EH (cell line): ENCODE measurements around the gene DNPEP.
"Not testable (repeated sequence)": the region's sequence is repeated elsewhere in the genome, so short reads cannot be mapped to it uniquely, and the experiment has no call there.

Source experiments
- DNase-seq: peaks from one replicate; pipeline ENCODE4 v3.0.0-alpha.2; 2015; ENCODE audit warnings: low read depth

The DNPEP gene

GRCh38 chr2:219401606-219402005, 13.9 kb upstream of the DNPEP start:
- no peak for DNase-seq

DNA sequence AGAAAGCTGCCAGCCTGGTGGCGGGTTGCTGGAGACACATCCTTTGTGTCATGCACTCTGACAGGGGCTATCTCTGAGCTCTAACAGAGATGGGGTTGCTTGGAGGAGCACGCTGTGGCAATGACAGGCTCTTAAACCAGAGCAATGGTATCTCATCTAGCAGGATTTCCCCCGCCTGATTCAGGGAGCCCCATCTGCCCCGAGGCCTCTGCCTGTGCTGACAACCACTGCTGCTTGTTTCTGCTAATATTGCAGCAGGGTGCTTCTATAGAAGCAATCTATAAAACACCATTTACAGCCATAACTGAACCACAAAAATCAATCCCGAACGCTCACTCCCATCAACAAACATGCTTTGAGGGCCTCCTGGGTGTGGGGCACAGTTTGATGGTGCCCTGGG, 12.8 kb upstream of the DNPEP start:
- no peak for DNase-seq

GRCh38 chr2:219399716-219400478, 12.2 kb upstream of the DNPEP start:
- no peak for DNase-seq

DNA sequence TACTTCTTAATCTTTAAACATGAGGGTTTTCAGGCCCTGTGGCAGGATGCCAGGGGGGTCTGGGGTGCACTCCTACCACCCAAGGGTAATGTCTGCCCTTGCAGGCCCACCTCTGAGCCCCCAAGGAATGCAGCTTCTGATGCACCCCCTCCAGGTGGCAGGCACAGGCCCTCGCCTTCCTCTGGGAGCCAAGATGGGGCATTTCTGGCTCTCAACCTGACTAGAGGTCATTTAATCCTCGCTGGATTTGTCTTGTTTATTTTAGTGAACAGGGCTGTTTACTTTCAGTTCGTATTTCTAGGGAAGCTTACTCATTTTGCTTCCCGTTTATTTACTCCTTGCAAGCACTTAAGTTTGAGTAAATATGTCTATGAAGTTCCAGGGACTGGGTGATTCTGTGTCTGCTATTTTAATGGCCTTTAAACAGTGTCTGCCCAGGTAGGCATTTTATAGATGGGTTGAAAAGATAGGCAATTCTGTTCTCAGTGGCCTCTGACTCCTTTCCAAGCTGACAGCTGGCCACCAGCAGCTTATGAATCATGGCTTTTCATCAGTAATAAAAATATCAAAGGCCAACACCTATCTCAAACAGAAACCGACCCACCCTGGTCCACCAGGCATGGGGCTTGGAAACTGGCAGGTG, 11.1 kb upstream of the DNPEP start:
- DNase-seq: no peak

DNA sequence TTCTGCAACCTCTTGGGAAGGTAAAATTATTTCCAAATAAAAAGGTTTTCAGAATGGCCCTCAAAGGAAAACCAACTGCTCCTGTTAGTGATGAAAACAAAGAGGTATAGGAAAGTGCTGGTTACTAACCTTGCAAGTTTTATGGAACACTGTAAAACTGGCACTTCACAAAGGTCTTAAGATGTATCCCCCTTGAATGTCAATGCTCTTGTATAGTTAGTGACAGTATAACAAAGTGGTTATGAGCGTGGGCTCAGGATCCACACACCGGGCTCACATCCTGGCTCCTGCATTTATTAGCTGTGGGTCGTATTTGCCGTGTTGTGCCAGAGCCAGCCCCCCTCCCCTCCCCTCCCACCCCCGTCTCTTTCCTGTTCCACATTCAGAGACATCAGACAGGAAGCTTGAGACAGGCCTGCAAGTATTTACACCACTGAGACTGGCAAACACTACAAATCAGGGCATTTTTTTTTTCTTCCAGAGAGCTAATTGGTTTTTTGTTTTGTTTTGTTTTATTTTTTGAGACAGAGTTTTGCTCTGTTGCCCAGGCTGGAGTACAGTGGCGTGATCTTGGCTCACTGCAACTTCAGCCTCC, 9.2 kb upstream of the DNPEP start:
- no peak for DNase-seq

- no peak for DNase-seq
These were observed 7.9 kb upstream of the DNPEP start for GRCh38 chr2:219395609-219396008.

DNA sequence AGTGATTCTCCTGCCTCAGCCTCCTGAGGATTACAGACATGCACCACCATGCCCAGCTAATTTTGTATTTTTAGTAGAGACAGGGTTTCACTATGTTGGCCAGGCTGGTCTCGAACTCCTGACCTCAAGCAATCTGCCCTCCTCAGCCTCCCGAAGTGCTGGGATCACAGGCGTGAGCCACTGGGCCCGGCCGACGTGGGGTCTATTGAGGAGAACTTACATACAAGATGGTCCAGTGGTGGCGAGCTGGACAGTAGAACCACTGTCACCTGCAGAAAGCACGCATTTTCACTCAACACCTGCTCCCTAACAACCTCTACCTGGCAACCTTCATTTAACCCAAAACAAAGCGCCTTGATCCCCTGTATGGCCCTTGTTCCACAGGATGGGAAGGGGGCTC, 7.3 kb upstream of the DNPEP start:
- not testable (repeated sequence) for DNase-seq

DNA sequence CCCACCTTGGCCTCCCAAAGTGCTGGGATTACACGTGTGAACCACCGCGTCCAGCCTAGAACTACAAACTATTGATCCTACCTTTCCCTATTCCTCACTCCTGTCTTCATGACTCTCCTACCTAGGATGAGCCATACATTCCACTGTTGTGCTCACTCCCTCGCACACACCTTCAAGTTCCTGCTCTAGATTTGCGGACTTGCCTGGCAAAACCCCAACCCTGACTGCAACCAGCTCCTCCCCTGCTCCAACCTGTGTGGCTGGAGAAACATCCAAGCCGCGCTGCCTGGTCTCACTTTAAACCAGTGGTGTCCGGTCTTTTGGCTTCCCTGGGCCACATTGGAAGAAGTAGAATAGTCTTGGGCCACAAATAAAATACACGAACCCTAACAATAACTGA, 5.0 kb upstream of the DNPEP start:
- DNase-seq: no peak

DNA sequence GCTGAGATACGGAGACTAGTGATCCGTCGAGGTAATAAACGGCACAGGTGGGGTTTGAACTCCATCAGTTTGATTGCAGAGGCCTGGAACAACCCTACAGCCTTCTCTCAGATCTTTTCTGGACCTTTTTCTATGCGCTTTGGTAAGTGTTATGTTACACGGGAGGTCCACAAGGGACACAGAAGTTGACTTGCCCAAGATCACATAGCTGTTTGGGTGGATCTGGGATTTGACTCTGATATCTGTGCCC, 1.1 kb upstream of the DNPEP start:
- no peak for DNase-seq

GRCh38 chr2:219388121-219388906, 602 bp upstream of the DNPEP start:
- peak; percentile 96 for DNase-seq

GRCh38 chr2:219386532-219387280, 1.0 kb downstream of the DNPEP start:
- peak; percentile 27 for DNase-seq

- no peak for DNase-seq
These were observed 1.7 kb downstream of the DNPEP start for GRCh38 chr2:219385958-219386520.

DNA sequence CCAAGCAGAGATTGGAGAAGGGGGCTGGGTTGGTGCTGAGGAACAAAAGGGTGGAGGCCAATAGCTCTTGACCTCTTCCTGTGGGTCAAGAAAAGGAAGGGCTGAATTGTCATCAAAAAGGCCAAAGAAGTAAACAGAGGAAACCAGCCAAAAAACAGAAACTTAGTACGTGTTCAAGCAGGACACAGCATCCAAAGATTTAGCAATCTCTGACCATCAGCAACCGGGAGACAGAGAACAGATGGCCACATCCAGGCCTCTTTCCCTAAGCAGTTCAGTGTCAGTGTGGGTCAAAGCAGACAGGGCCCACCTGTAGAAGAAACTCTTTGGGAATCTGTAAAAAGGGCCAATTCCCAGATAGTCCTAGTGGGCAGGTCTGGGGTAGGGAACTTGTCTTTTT, 2.9 kb downstream of the DNPEP start:
- no peak for DNase-seq

GRCh38 chr2:219384083-219384713, 3.5 kb downstream of the DNPEP start:
- no peak for DNase-seq

GRCh38 chr2:219381448-219381847, 6.3 kb downstream of the DNPEP start:
- DNase-seq: no peak

- no peak for DNase-seq
These were observed 6.8 kb downstream of the DNPEP start for GRCh38 chr2:219380926-219381325.

DNA sequence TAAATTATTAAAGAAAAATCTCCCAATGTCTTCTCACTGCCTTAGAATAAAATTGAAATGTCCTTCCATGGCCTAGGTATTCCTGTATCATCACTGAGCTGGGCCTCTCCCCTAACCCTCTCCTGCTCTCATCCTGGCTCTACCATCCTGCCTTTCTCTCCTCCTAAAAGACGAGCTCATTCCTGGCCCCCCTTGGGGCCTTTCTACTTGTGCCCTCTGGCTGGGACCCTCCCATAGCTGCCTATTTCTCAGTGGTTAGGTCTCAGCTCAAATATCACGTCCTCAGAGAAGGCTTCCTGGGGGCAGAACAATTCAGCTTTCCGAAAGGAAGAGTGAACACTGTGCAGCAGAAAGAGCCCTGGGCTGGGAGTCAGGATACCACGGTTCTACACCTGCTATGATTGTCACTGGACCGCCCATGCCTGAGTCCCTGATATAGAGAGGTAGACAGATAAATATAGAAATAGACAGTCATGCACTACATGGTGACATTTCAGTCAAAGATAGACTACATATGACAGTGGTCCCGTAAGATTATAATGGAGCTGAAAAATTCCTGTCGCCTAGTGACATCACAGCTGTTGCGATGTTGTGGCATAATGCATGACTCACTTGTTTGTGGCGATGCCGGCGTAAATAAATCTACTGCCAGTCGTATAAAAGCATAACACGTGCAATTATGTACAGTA, 9.4 kb downstream of the DNPEP start:
- DNase-seq: no peak

- peak; percentile 75 for DNase-seq
These were observed 18.3 kb downstream of the DNPEP start for GRCh38 chr2:219369447-219369861.

- DNase-seq: peak; percentile 99
These were observed 19.0 kb downstream of the DNPEP start for GRCh38 chr2:219368690-219369191.

DNA sequence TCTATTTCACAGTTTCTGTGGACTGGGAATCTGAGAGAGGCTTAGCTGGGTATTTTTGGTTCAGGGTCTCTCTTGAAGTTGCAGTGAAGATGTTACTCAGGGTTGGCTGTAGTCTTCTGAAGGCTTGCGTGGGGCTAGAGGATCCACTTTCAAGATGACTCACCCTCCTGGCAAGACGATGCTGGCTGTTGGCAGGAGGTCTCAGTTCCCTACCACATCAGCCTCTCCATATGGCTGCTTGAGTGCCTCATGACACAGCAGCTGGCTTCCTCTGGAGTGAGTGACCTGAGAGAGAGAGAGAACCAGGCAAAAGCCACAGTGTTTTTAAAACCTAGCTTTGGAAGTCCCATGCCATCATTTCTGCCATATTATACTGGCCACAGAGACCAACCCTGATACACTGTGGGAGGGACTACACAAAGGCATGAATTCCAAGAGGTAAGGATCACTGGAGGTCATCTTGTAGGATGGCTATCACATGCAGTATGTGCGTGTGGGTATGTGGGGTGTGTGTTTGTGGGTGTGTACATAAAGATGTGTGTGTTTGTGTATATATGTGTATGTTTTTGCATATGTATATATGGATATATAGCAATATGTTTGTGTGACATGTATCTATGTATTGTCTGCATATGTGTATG, 25.1 kb downstream of the DNPEP start:
- peak; percentile 98 for DNase-seq
